PC-3 (cell line): ENCODE results near the gene PSMB5. TPM values are rescaled to one million over a fixed set of nuclear protein-coding genes. Genes with fewer than 3 reads are reported as not detected.
A peak's percentile ranks its signal among the peaks of the same experiment; 100 is the strongest.

Experiments used
- ATAC-seq: fragments of 200-7000 bp; cut with Tn5 transposase; 2 replicates; pipeline ENCODE4 v1.9.1; 2020; ENCODE audit warnings: mild to moderate bottlenecking, moderate library complexity
- BruUV-seq: library from RNA; stranded (reverse); fragments of 400-500 nt; replicated peaks from 2 replicates; lab custom pipeline; 2021; lab: Mats Ljungman, UMichigan
- CTCF ChIA-PET: fragments of 300-600 bp; sonication (Branson Sonifier 250); formaldehyde crosslinking; loops from one replicate; lab custom pipeline; 2022; ENCODE audit warnings: antibody characterized with exemption; lab: Charles Lee
- POLR2A ChIA-PET: fragments of 300-600 bp; sonication (Branson Sonifier 250); formaldehyde crosslinking; loops from one replicate; lab custom pipeline; 2022; ENCODE audit warnings: antibody characterized with exemption; ENCODE audit not compliant: unreplicated experiment; lab: Charles Lee
- DNase-seq: peaks from one replicate; pipeline ENCODE4 v3.0.0-alpha.2; 2015
- H2AFZ ChIP-seq: fragments of 300-600 bp; sonication (generic); 2 replicates; pipeline ENCODE4 v1.6.0; 2016; ENCODE audit warnings: antibody characterized with exemption, low read length
- H3F3A ChIP-seq: fragments of 300-600 bp; sonication (generic); one replicate; pipeline ENCODE4 v1.6.0; 2017; ENCODE audit warnings: antibody characterized with exemption, low read length, control low read depth, mild to moderate bottlenecking; ENCODE audit not compliant: unreplicated experiment
- H3K27ac ChIP-seq: fragments of 300-600 bp; sonication (generic); 2 replicates; pipeline ENCODE4 v1.5.1; 2016; ENCODE audit warnings: mild to moderate bottlenecking, low read length
- H3K27me3 ChIP-seq: fragments of 300-600 bp; sonication (generic); 2 replicates; pipeline ENCODE4 v1.6.1; 2016; ENCODE audit warnings: low read length, mixed read lengths
- H3K36me3 ChIP-seq: fragments of 300-600 bp; sonication (generic); 2 replicates; pipeline ENCODE4 v1.6.1; 2016; ENCODE audit warnings: low read depth, mixed run types, low read length, mixed read lengths
- H3K4me1 ChIP-seq: fragments of 300-600 bp; sonication (generic); 2 replicates; pipeline ENCODE4 v1.5.1; 2016; ENCODE audit warnings: low read length; ENCODE audit not compliant: insufficient read depth
- H3K4me2 ChIP-seq: fragments of 300-600 bp; sonication (generic); 2 replicates; pipeline ENCODE4 v1.6.0; 2016; ENCODE audit warnings: low read length
- H3K4me3 ChIP-seq: fragments of 300-600 bp; sonication (generic); 2 replicates; pipeline ENCODE4 v1.5.1; 2016; ENCODE audit warnings: mild to moderate bottlenecking, low read length, mixed read lengths
- H3K79me2 ChIP-seq: fragments of 300-600 bp; sonication (generic); 2 replicates; pipeline ENCODE4 v1.6.1; 2017; ENCODE audit warnings: low read length, mixed read lengths
- H3K9ac ChIP-seq: fragments of 300-600 bp; sonication (generic); 2 replicates; pipeline ENCODE4 v1.6.0; 2016; ENCODE audit warnings: mild to moderate bottlenecking, low read length
- H3K9me2 ChIP-seq: fragments of 300-600 bp; sonication (generic); replicated peaks from 2 replicates; pipeline ENCODE4 v1.6.1; 2016; ENCODE audit warnings: mixed run types, low read length, mixed read lengths
- H3K9me3 ChIP-seq: fragments of 300-600 bp; sonication (generic); 2 replicates; pipeline ENCODE4 v1.6.1; 2016; ENCODE audit warnings: low read length, mixed read lengths
- H4K20me1 ChIP-seq: fragments of 300-600 bp; sonication (generic); 2 replicates; pipeline ENCODE4 v1.6.1; 2016; ENCODE audit warnings: low read length, mixed read lengths
- EZH2 ChIP-seq: fragments of 300-600 bp; sonication (generic); IDR thresholded peaks from one replicate; pipeline ENCODE4 v1.6.1; 2017; ENCODE audit warnings: antibody characterized with exemption, mild to moderate bottlenecking, low read length; ENCODE audit not compliant: unreplicated experiment
- EZH2phosphoT487 ChIP-seq: fragments of 300-600 bp; sonication (generic); IDR thresholded peaks from 2 replicates; pipeline ENCODE4 v1.6.1; 2018; ENCODE audit warnings: mild to moderate bottlenecking, antibody characterized with exemption, low read length, borderline replicate concordance
- intact Hi-C: fragments of 100-400 bp; cut with micrococcal nuclease; formaldehyde crosslinking; loops from 2 replicates; pipeline ENCODE4 v1.9.0; 2023
- total RNA-seq: library from RNA; depleted of rRNA; stranded (reverse); fragments of >200 nt; gene quantifications from 2 replicates; pipeline ENCODE4 v1.2.3, GENCODE V29; 2014
- TF ChIP-seq, protein P1 (sequence below): fragments of 300-600 bp; sonication (generic); conservative IDR thresholded peaks from 2 replicates; pipeline ENCODE4 v1.5.1; 2017; ENCODE audit warnings: antibody characterized with exemption, low read depth, mild to moderate bottlenecking, low read length

PSMB5 gene
- total RNA-seq, 1 experiment from 2014 or later: 424 TPM

DNA sequence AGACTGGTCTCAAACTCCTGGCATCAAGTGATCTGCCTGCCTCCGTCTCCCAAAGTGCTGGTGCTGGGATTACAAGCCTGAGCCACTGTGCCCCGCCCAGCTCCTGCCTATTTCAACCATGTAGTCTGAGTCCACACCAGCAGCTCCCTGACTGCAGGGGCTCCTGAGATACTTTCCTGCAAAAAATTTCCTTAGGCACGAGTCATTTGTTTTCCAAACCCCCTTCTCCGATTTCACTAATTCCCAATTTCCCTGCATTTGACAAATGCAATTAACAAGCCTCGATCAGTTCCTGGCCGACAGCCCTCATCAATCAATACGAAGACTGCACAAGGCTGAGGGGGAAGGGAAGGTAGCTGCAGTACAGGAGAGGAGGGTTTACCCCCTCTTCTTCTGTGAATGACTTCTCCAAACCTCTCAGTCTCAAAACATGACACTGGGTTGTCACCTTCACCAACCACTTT lies 10.1 kb downstream of the PSMB5 start:
- POLR2A ChIA-PET: no interaction called here

DNA sequence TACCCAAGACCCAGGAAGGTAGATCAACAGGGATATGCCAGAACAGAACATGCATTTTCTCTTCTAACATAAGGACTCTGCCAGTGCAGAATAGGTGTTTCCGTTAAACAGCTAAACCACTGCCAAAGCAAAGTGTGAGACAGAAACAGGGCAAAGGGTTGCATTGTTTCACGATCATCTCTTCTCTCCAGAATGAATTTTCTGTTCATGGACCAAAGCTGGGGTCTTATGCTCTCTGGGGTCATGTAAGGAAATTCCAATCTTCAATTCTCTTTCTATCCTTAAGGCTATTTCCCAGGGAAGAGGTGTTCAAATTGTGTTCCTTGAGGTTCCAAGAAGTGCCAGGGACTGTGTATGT lies 10.9 kb downstream of the PSMB5 start:
- H4K20me1 ChIP-seq: 0 out of 2 replicates have a peak, but pooled peaks cover 6% of the 10 kb centered on the region
- POLR2A ChIA-PET: interaction anchor here (0.6 kb wide), 1 partner anchor 18 kb away, joined by 6 read pairs; the partner anchor contains the start of gene PSMB11
- H3K9ac ChIP-seq: no peak overlapping the region
- CTCF ChIA-PET: no interaction called here
- H3K27me3 ChIP-seq: no peaks in the 10 kb centered on the region
- no peak overlapping the region for H3K4me3 ChIP-seq
- intact Hi-C loops: loop anchor here (2.0 kb wide), 1 partner anchor 29 kb away; no protein-coding TSS in a partner anchor
- H3K79me2 ChIP-seq: peaks cover 9% of the 10 kb centered on the region; the same call in 1 of the 2 replicates
- H2AFZ ChIP-seq: no peak overlapping the region
- DNase-seq (no peak), ATAC-seq (no peak)
- H3F3A ChIP-seq: no peaks in the 10 kb centered on the region
- peaks cover 23% of the 10 kb centered on the region for H3K36me3 ChIP-seq
- no peak overlapping the region for H3K4me2 ChIP-seq
- H3K9me2 ChIP-seq: no peaks in the 10 kb centered on the region
- TF ChIP-seq EZH2phosphoT487 (no peak), EZH2 (no peak)
- TF ChIP-seq, protein P1, sequence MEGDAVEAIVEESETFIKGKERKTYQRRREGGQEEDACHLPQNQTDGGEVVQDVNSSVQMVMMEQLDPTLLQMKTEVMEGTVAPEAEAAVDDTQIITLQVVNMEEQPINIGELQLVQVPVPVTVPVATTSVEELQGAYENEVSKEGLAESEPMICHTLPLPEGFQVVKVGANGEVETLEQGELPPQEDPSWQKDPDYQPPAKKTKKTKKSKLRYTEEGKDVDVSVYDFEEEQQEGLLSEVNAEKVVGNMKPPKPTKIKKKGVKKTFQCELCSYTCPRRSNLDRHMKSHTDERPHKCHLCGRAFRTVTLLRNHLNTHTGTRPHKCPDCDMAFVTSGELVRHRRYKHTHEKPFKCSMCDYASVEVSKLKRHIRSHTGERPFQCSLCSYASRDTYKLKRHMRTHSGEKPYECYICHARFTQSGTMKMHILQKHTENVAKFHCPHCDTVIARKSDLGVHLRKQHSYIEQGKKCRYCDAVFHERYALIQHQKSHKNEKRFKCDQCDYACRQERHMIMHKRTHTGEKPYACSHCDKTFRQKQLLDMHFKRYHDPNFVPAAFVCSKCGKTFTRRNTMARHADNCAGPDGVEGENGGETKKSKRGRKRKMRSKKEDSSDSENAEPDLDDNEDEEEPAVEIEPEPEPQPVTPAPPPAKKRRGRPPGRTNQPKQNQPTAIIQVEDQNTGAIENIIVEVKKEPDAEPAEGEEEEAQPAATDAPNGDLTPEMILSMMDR: no peak
- no peaks in the 10 kb centered on the region for H3K4me1 ChIP-seq
- BruUV-seq: no TSS peak
- H3K9me3 ChIP-seq: no peaks in the 10 kb centered on the region
- H3K27ac ChIP-seq: no peak overlapping the region

More for the DNA sequence above, 10.1 kb downstream of the PSMB5 start:
- DNase-seq: no peak
- no peaks in the 10 kb centered on the region for H3K27me3 ChIP-seq
- peaks cover 17% of the 10 kb centered on the region; the same call in 1 of the 2 replicates for H3K79me2 ChIP-seq
- H3K27ac ChIP-seq: no peak overlapping the region
- H3K4me2 ChIP-seq: no peak overlapping the region
- no peak overlapping the region for H2AFZ ChIP-seq
- no TSS peak for BruUV-seq
- intact Hi-C loops: loop anchor here (2.0 kb wide), 1 partner anchor 30 kb away; no protein-coding TSS in a partner anchor
- H3K4me1 ChIP-seq: no peaks in the 10 kb centered on the region
- CTCF ChIA-PET: no interaction called here
- peak; percentile 24; the same call in 1 of the 2 replicates for ATAC-seq
- no peak overlapping the region for H3K4me3 ChIP-seq
- H3K9me2 ChIP-seq: no peaks in the 10 kb centered on the region
- no peak overlapping the region for H3K9ac ChIP-seq
- H3K9me3 ChIP-seq: no peaks in the 10 kb centered on the region
- peaks cover 29% of the 10 kb centered on the region for H3K36me3 ChIP-seq
- no peaks in the 10 kb centered on the region for H3F3A ChIP-seq
- TF ChIP-seq, protein P1: no peak
- TF ChIP-seq EZH2phosphoT487 (no peak), EZH2 (no peak)
- H4K20me1 ChIP-seq: 0 out of 2 replicates have a peak, but pooled peaks cover 6% of the 10 kb centered on the region

DNA sequence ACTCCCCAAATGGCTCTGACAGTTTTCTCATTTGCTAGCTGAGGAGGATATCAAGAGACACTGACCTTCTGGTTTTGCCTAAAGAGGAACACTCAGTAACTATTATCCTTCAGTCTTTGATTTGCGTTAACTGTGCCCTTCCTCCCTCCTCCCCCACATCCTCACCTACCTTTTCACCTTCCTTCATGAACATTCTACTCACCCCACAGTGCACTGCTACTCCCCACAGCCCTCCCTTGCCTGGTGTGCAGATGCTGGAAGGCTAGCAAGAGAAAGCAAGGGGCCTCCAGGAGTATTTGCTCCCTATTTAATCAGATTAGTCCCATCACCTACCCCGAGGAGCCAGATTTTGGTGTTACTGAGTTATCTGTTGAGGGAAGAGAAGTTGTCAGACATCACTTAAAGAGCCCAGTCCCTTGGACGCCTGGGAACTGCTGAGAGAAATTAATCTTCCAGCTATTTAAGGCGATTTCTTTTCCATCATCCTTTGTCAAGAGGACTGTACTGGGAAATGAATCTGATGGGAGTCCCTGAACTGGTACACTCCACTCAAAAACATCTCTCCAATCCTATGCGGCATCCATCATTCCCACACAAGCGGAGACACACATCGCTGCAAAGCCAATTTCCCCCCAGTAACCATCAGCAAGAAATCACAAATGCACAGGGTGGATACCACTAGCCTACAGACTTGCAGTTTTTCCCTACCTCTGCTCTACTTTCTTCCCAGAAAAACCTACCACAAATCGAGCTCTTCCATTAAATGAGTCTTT lies 11.5 kb downstream of the PSMB5 start:
- Histone ChIP-seq H3K27ac (no peak overlapping the region), H3K4me3 (no peak overlapping the region), H3K9me3 (no peaks in the 10 kb centered on the region), H3K9ac (no peak overlapping the region), H3K79me2 (peaks cover 5% of the 10 kb centered on the region; the same call in 1 of the 2 replicates), H3F3A (no peaks in the 10 kb centered on the region), H3K4me1 (no peaks in the 10 kb centered on the region), H3K27me3 (no peaks in the 10 kb centered on the region), H3K9me2 (no peaks in the 10 kb centered on the region), H4K20me1 (0 out of 2 replicates have a peak, but pooled peaks cover 6% of the 10 kb centered on the region), H2AFZ (no peak overlapping the region), H3K36me3 (peaks cover 19% of the 10 kb centered on the region), H3K4me2 (no peak overlapping the region)
- intact Hi-C loops: no loop called here
- POLR2A ChIA-PET: no interaction called here
- TF ChIP-seq, protein P1: no peak
- no peak for TF ChIP-seq EZH2
- no peak for TF ChIP-seq EZH2phosphoT487
- CTCF ChIA-PET: no interaction called here
- ATAC-seq: no peak
- no peak for DNase-seq
- no TSS peak for BruUV-seq
